DMS53 (cell line): ENCODE data around the gene TOX4.

Experiments
- DNase-seq: peaks from one replicate; lab custom pipeline; 2025; lab: John Stamatoyannopoulos, UW

TOX4 gene

GRCh38 chr14:21503376-21503775 lies 26.4 kb downstream of the TOX4 start:
- DNase-seq: no peak

DNA sequence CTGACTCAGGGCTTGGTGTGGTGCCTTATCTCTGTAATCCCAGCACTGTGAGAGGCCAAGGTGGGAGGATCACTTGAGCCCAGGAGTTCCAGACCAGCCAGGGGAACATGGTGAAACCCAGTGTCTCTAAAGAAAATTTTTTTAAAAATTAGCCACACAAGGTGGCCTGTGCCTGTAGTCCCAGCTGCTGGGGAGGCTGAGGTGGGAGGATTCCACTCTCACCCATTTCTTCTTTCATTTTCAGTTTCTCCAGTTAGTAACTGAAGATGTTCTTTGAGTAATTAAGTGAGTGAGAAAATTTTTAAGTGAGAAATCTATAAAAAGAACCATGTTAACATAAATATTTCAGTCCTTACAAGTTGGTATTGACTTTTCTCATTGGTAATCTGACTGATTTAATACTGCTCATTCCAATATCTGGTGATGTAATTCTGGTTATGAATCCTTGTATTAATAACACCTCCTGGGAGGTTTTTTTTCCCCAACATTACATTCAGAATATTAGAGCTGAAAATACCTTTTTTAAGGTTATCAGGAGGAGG lies 28.1 kb downstream of the TOX4 start:
- DNase-seq: no peak

DNA sequence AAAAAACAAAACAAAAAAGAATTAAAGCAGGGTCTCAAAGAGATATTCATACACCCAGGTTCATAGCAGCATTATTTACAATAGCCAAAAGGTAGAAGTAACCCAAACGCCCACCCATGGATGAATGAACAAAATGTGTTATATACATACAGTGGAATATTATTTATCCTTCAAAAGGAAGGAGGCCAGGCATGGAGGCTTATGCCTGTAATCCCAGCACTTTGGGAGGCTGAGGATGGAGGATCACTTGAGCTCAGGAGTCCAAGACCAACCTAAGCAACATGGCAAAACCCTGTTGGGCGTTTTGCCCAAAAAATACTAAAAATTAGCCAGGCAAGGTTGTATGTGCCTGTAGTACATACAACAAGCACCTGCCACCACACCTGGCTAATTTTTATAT lies 29.6 kb downstream of the TOX4 start:
- no peak for DNase-seq

GRCh38 chr14:21509432-21510143 lies 32.6 kb downstream of the TOX4 start:
- DNase-seq: no peak

DNA sequence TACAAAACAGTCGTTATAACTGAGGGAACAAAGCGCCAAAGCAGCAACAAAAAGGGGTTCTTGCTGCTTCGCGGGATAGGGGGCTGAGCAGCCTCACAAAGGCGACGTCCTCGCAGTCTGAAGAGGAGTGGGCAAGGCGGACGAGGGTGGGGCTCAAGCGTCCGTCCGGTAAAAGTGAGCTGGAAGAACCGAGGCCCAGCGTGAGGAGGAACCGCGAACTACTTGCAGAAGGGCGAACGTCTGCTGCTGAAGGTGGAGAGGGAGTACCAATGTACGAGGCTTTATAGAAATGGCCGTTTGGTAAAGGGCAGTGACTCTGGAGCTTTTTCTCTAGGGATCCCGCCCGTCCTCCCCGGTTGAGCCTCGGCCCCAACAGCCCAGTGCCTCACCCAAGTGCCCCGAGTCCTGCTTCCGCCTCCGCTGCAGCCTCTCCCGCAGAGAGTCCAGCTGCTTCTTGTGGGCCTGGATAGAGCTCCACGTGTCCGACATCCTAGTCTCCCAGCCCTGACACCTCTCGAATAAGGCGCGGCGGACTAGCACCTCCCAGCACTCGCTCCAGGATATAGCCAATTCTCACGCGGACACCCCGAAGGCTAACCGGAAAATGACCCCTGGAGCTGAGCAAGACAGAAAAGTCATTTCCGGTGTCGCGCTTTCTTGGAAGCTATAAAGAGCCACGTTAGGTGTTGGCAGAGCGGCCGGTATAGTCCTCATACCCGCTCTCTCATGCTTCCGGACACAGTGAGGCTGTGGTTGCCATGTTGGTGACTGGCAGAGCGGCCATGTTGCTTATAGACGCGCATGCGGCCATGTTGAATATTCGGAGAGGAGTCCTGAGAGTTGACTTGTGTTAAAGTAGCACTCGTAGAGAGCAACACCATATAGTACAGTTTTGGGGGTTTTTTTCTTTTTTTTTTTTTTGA lies 34.0 kb downstream of the TOX4 start, which contains the start of gene METTL3:
TSS of gene METTL3 (minus strand) at position 606 of the 923 bp plus-strand sequence. CDS start at position 489, 117 bp downstream.
- peak; percentile 94 for DNase-seq

DNA sequence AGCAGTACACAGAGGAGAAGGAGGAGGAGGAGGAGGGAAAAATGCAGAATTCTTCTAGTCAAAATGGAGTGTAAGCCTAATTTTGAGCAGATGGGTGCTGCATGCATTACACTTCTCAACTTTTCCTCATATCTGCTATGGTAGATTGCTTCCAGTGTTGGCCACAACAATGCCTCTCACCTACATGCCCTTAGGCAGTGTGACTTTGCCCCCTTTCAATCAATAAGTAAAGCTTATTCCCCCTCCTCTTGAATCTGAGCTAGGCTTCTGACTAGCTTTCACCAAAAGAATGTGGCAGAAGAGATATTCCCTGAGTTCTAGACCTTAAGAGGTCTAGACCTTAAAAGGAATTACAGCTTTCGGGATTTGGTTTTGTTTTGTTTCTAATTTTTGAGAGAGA lies 37.3 kb downstream of the TOX4 start:
- DNase-seq: no peak

DNA sequence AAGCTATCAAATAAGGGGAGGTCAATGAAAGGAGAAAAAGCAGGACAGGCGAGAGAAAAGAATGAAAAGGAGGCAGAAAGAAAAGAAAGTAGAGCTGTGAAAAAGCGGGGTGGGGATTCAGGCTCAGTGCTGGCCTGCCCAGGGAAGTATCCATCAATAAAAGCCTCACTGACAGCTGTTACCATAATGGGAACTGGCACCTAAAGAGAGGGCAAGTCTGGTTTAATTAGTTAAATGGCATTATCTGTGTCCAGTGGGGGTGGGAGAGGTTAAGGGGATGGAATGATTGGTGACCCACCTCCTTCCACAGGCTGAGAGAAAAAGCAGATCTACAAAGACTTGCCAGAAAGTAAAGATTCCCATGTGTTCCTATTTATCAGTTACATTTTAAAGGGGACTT lies 41.7 kb downstream of the TOX4 start:
- no peak for DNase-seq

DNA sequence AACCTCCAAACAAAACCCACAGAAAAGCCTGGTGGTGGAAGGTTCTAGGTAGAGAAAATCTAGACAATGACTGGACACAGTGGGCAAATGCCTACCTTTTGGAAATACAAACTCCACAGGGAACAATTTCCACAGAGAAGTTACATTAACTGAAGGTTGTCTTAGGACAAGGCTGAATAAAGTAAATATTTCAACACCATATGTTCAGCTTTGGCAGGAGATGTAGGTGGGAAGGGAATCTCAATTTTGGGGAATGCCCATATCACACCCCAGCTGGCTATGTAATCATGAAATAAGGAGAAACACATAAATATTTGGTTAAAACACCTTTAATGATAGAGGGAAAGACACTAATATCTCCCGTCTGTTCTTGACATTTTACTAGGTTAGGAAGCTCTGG lies 43.8 kb downstream of the TOX4 start:
- no peak for DNase-seq

- no peak for DNase-seq
Observed at GRCh38 chr14:21521501-21521900, 44.5 kb downstream of the TOX4 start.

- no peak for DNase-seq
Observed at GRCh38 chr14:21523203-21523602, 46.2 kb downstream of the TOX4 start.

DNA sequence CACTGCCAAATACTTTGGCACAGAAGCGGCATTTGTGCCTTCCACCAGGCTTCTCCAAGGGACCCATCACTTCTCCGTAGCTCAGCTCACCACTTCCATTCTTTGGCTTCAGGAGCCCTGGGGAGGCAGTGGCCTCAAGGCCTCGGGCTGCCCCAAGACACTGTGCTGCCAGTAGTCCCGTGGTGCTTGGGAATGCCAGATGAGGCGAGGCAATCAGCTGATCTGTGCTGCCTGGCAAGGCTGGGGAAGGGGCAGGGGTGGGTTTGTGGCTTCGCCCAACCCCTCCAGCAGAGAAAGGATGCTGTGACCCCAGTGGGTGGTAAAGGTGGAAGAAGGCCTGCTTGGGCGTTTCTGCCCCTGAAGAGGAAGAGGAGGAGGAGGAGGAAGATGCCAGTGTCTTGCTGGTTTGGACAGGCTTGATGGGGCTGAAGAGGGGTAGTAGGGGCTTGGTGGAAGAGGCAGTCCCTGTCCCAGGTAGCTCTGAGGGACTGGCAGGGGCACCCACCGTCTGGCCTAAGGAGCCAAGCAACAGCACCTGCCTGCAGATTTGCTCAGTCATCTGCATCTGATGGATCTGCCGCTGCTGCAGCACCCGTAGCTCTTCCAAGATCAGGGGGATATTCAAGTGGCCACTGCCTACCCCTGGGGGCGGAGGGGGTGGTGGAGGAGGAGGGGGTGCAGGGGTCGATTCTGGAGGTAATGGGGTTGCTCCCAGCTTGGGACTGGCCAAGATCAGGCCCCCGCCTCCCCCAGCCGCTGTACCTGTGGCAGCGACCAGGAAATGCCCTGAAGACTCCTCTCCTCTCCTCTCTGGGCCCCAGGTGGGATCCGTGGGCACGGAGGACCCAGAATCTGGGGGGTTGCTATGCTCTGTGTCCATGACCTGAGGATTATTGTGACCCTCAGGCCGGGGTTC lies 47.8 kb downstream of the TOX4 start:
- no peak for DNase-seq

- DNase-seq: peak; percentile 1
Observed at GRCh38 chr14:21525571-21525961, 48.6 kb downstream of the TOX4 start.

GRCh38 chr14:21525962-21526671 lies 49.1 kb downstream of the TOX4 start, which contains the start of gene SALL2:
SALL2 (minus strand) TSS chr14:21526346; CDS start chr14:21526127, 219 bp downstream.
- DNase-seq: peak; percentile 69

DNA sequence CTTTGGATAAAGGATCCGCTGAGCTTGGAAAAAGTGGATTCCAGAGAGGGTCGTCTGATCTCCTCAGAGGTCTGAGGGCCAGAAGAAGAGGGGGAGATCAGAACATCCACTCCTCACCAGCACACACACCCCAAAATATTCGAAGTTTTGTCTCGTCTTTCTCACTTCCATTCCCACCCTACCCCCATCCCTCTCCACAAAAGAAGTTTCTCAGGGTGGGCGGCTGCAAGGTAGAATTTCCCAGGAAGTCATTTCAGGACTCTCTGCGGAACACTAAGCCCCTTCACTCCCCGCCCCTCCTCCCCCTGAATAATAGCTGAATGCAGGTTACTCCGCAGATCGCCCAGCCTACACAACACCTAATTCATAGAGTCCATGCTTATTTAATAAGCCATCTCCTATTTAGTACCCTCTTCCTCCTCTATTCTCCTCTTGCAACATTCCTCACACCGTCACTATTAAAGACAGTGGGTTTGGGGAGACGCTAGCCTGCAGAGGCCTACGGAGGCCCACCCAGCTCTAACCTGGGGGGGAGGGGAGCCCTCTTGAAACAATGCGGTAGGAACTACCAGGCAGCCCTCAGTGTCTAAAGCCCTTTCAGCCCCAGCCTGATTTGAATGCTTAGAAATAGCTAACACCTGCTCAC lies 49.8 kb downstream of the TOX4 start:
- DNase-seq: peak; percentile 19

GRCh38 chr14:21527318-21527679 lies 50.3 kb downstream of the TOX4 start:
- no peak for DNase-seq

- no peak for DNase-seq
Observed at GRCh38 chr14:21528381-21529348, 51.7 kb downstream of the TOX4 start.

DNA sequence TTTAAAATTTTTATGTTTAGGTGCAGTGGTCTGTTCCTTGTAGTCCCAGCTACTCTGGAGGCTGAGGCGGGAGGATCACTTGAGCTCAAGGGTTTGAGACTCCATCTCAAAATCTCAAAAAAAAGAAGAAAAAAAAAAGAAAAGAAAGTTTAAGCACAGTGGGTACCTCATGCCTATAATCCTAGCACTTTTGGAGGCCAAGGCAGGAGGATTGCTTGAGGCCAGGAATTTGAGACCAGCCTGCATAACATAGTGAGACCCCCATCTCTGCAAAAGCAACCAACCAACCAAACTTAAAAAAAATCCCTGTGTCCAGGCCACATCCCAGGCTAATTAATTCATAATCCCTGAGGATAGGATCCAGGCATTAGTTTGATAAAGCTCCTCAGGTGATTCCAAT lies 52.5 kb downstream of the TOX4 start:
- no peak for DNase-seq

- no peak for DNase-seq
Observed at GRCh38 chr14:21533294-21533693, 56.3 kb downstream of the TOX4 start.

DNA sequence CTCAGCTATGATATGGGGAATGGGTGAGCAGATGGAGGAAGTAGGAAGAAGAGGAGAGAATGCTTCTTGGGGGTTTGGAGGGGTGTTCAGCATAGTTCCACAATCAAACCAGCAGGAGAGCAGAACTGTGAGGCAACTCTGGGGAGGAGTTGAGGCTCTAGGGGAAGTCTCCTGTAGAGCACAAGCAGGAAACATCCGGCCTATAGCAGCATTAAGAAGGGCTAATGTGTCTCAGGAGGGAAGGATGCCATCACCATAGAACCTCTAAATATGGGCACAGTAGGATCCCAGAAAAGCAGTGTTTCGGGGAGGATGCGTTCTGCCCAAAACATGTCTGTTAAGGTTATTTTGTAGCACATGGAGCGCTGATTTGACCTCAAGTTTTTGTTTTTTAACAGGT lies 57.6 kb downstream of the TOX4 start:
- DNase-seq: no peak
